Fibroblast of skin of left quadriceps (primary cell): Measurements from ENCODE around the gene TEDC2.
"Not testable (repeated sequence)": the region's sequence is repeated elsewhere in the genome, so short reads cannot be mapped to it uniquely, and the experiment has no call there.

Experiments
- DNase-seq, 2 experiments: peaks; one replicate each; pipeline ENCODE4 v3.0.0-alpha.2; 2013; ENCODE audit warnings: low read depth in 2 of 2

The TEDC2 gene

GRCh38 chr16:2459647-2460390 is at the start of gene TEDC2:
TEDC2 (plus strand) TSS chr16:2460109; CDS start chr16:2460145, 36 bp downstream.
- DNase-seq = peak; percentile 79 to 80

- DNase-seq = no peak
These were observed 44.8 kb upstream of the TEDC2 start for GRCh38 chr16:2415085-2415484.

GRCh38 chr16:2420035-2420434 is 39.9 kb upstream of the TEDC2 start:
- no peak for DNase-seq

- no peak for DNase-seq
These were observed 37.6 kb upstream of the TEDC2 start for GRCh38 chr16:2422123-2422867.

GRCh38 chr16:2424061-2425007 is 35.6 kb upstream of the TEDC2 start:
- no peak for DNase-seq

GRCh38 chr16:2425008-2425518 is 34.8 kb upstream of the TEDC2 start:
- no peak for DNase-seq

GRCh38 chr16:2425825-2426430 is 34.0 kb upstream of the TEDC2 start:
- no peak for DNase-seq

- DNase-seq = no peak
These were observed 33.0 kb upstream of the TEDC2 start for GRCh38 chr16:2426941-2427361.

- no peak for DNase-seq
These were observed 32.4 kb upstream of the TEDC2 start for GRCh38 chr16:2427526-2427925.

GRCh38 chr16:2428051-2428783 is 31.7 kb upstream of the TEDC2 start:
- no peak for DNase-seq

- no peak for DNase-seq
These were observed 31.2 kb upstream of the TEDC2 start for GRCh38 chr16:2428784-2429033.

- DNase-seq = peak; percentile 89
These were observed 30.7 kb upstream of the TEDC2 start, which contains the start of gene CCNF for GRCh38 chr16:2429034-2429770. CCNF (plus strand) TSS chr16:2429447; CDS start chr16:2429482, 35 bp downstream.

GRCh38 chr16:2429771-2430663 is 29.9 kb upstream of the TEDC2 start:
- no peak for DNase-seq

- no peak for DNase-seq
These were observed 27.6 kb upstream of the TEDC2 start for GRCh38 chr16:2432286-2432685.

- no peak for DNase-seq
These were observed 27.0 kb upstream of the TEDC2 start for GRCh38 chr16:2432801-2433505.

GRCh38 chr16:2435236-2435635 is 24.7 kb upstream of the TEDC2 start:
- DNase-seq = not testable (repeated sequence)

- no peak for DNase-seq
These were observed 23.8 kb upstream of the TEDC2 start for GRCh38 chr16:2436110-2436509.

- DNase-seq = no peak
These were observed 22.7 kb upstream of the TEDC2 start for GRCh38 chr16:2437032-2437790.
